Liver (tissue), 9 donors: Measurements from ENCODE around the gene ASCC1. TPM values are rescaled to one million over a fixed set of nuclear protein-coding genes. Genes with fewer than 3 reads are reported as not detected.
A peak's percentile ranks its signal among the peaks of the same experiment; 100 is the strongest.

Experiments
- DNase-seq: peaks from one replicate; pipeline ENCODE4 v3.0.0-alpha.2; 2017; ENCODE audit warnings: low spot score
- H3K27ac ChIP-seq, 2 donors: one replicate each; pipeline ENCODE4 v1.7.0; 2013; ENCODE audit warnings: inconsistent platforms in 2 of 2, low read length in 2 of 2, control low read depth in 1 of 2, low read depth in 1 of 2, mild to moderate bottlenecking in 1 of 2
- H3K27me3 ChIP-seq, 4 donors: one replicate each; pipeline versions ENCODE4 v1.6.1 to v1.7.0; 2013; ENCODE audit warnings: low read length in 3 of 4, inconsistent platforms in 1 of 4, mild to moderate bottlenecking in 1 of 4, moderate library complexity in 1 of 4; ENCODE audit not compliant: control insufficient read depth in 4 of 4, insufficient read depth in 4 of 4
- H3K36me3 ChIP-seq, 4 donors: one replicate each; pipeline versions ENCODE4 v1.6.1 to v1.7.0; 2013; ENCODE audit warnings: low read length in 3 of 4, mild to moderate bottlenecking in 3 of 4, low read depth in 1 of 4, moderate library complexity in 1 of 4; ENCODE audit not compliant: control insufficient read depth in 4 of 4, insufficient read depth in 3 of 4
- H3K4me1 ChIP-seq, 4 donors: one replicate each; pipeline versions ENCODE4 v1.6.1 to v1.7.0; 2013; ENCODE audit warnings: low read length in 3 of 4, mild to moderate bottlenecking in 3 of 4, moderate library complexity in 1 of 4; ENCODE audit not compliant: control insufficient read depth in 4 of 4, insufficient read depth in 4 of 4
- H3K4me3 ChIP-seq, 3 donors: one replicate each; pipeline versions ENCODE4 v1.6.1 to v1.7.0; 2013; ENCODE audit warnings: low read length in 3 of 3, control low read depth in 1 of 3, low read depth in 1 of 3, mild to moderate bottlenecking in 1 of 3
- H3K9ac ChIP-seq, 2 donors: one replicate each; pipeline ENCODE4 v1.7.0; 2013; ENCODE audit warnings: low read length in 2 of 2, mild to moderate bottlenecking in 2 of 2, moderate library complexity in 2 of 2, control low read depth in 1 of 2, low read depth in 1 of 2
- H3K9me3 ChIP-seq, 4 donors: one replicate each; pipeline versions ENCODE4 v1.6.1 to v1.7.0; 2013; ENCODE audit warnings: low read length in 3 of 4; ENCODE audit not compliant: control insufficient read depth in 4 of 4
- ATF3 ChIP-seq: IDR thresholded peaks from 2 replicates; pipeline ENCODE4 v1.6.1; 2016; ENCODE audit warnings: antibody characterized with exemption
- CTCF ChIP-seq: fragments of 150-350 bp; IDR thresholded peaks from 2 replicates; pipeline ENCODE4 v1.5.1; 2017; ENCODE audit warnings: improper control_type of control experiment, low read depth, low read length; ENCODE audit not compliant: missing input control
- EGR1 ChIP-seq, 2 donors: IDR thresholded peaks; 2 replicates each; pipeline ENCODE4 v1.6.1; 2016 to 2018; ENCODE audit warnings: antibody characterized with exemption in 2 of 2, low read depth in 2 of 2
- FOXA1 ChIP-seq: IDR thresholded peaks from 2 replicates; pipeline ENCODE4 v1.6.1; 2016; ENCODE audit warnings: antibody characterized with exemption
- FOXA2 ChIP-seq: IDR thresholded peaks from 2 replicates; pipeline ENCODE4 v1.6.1; 2016; ENCODE audit warnings: antibody characterized with exemption
- GABPA ChIP-seq, 2 donors: IDR thresholded peaks in 1 of 2; conservative IDR thresholded peaks in 1 of 2; 2 replicates each; pipeline ENCODE4 v1.6.1; 2016; ENCODE audit warnings: antibody characterized with exemption in 2 of 2, mild to moderate bottlenecking in 1 of 2, moderate library complexity in 1 of 2
- HNF4A ChIP-seq, 2 donors: conservative IDR thresholded peaks; 2 replicates each; pipeline ENCODE4 v1.6.1; 2016; ENCODE audit warnings: antibody characterized with exemption in 2 of 2, mild to moderate bottlenecking in 2 of 2
- HNF4G ChIP-seq: IDR thresholded peaks from 2 replicates; pipeline ENCODE4 v1.6.1; 2016; ENCODE audit warnings: antibody characterized with exemption
- NR2F2 ChIP-seq: IDR thresholded peaks from 2 replicates; pipeline ENCODE4 v1.6.1; 2016; ENCODE audit warnings: antibody characterized with exemption
- RAD21 ChIP-seq, 2 donors: IDR thresholded peaks; 2 replicates each; pipeline ENCODE4 v1.6.1; 2016; ENCODE audit warnings: antibody characterized with exemption in 2 of 2, mild to moderate bottlenecking in 2 of 2
- RXRA ChIP-seq, 2 donors: IDR thresholded peaks; 2 replicates each; pipeline ENCODE4 v1.6.1; 2017 to 2018; ENCODE audit warnings: antibody characterized with exemption in 2 of 2, mild to moderate bottlenecking in 1 of 2
- SP1 ChIP-seq: IDR thresholded peaks from 2 replicates; pipeline ENCODE4 v1.6.1; 2018; ENCODE audit warnings: antibody characterized with exemption, mild to moderate bottlenecking
- TAF1 ChIP-seq: conservative IDR thresholded peaks from 2 replicates; pipeline ENCODE4 v1.6.1; 2016; ENCODE audit warnings: antibody characterized with exemption, mild to moderate bottlenecking
- WGBS: extraction: QIAGEN DNeasy Blood & Tissue Kit; methylation state at CpG from one replicate; pipeline ENCODE4 v1.1.7; 2013; 5-methylcytosine and 5-hydroxymethylcytosine counted together
- polyA plus RNA-seq, 2 donors: library from polyadenylated mRNA; stranded (reverse) in 1 of 2; unstranded in 1 of 2; fragments of 200-250 nt in 1 of 2; fragments of >200 nt in 1 of 2; fragmentation: Nextera tagmentation in 1 of 2; extraction: Ambion mirVana in 1 of 2; gene quantifications; one replicate each; pipeline versions ENCODE4 v1.2.1 to v1.2.3, GENCODE V29; 2013 to 2015
- total RNA-seq, 2 donors: library from RNA; depleted of rRNA; stranded (reverse); fragments of >200 nt; gene quantifications; one replicate each; pipeline ENCODE4 v1.2.3, GENCODE V29; 2014
- TF ChIP-seq, protein P1 (sequence below): IDR thresholded peaks from 2 replicates; pipeline ENCODE4 v1.6.1; 2016; ENCODE audit warnings: antibody characterized with exemption
- TF ChIP-seq, protein P2 (sequence below): IDR thresholded peaks from 2 replicates; pipeline ENCODE4 v1.6.1; 2016; ENCODE audit warnings: antibody characterized with exemption
- donor health status: healthy.
- donor health status: healthy.
- donor health status: healthy.
- donor health status: healthy.
- donor health status: healthy.

The ASCC1 gene
- total and polyA plus RNA-seq, 4 donors, result 6.9 to 13.9 (median 10.2) TPM

DNA sequence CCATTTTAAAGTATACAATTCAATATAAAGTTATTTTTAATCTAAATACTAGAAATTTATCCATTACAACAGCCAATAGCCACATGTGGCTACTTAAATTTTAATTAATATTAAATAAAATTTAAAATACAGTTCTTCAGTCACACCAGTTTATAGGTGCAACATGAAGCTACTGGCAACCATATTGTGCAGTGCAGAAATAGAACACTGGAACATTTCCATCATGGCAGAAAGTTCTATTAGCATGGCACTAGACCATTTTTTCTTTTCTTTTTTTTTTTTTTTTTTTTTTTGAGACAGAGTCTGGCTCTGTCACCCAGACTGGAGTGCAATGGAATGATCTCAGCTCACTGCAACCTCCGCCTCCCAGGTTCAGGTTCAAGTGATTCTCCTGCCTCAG lies 5.2 kb upstream of the ASCC1 start (continued):
- TF ChIP-seq, protein P1, sequence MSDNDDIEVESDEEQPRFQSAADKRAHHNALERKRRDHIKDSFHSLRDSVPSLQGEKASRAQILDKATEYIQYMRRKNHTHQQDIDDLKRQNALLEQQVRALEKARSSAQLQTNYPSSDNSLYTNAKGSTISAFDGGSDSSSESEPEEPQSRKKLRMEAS, result no peak
- no peak for TF ChIP-seq RAD21 (IDR thresholded peaks at IDR 0.05)

GRCh38 chr10:72220637-72221036 lies 4.6 kb upstream of the ASCC1 start:
- no peak overlapping the region for H3K27ac ChIP-seq
- H3K9me3 ChIP-seq, result no peaks in the 10 kb centered on the region
- no peak for DNase-seq
- H3K27me3 ChIP-seq, result no peaks in the 10 kb centered on the region
- no peak for TF ChIP-seq SP1
- peaks cover 0 to 23% (median 19%) of the 10 kb centered on the region in 4 donors for H3K4me1 ChIP-seq
- peaks cover 2 to 9% (median 3%) of the 10 kb centered on the region in 4 donors for H3K36me3 ChIP-seq
- H3K9ac ChIP-seq, result no peak overlapping the region
- H3K4me3 ChIP-seq, result no peak overlapping the region
- 85% methylated on average over 8 of the region's 8 CpGs for WGBS

DNA sequence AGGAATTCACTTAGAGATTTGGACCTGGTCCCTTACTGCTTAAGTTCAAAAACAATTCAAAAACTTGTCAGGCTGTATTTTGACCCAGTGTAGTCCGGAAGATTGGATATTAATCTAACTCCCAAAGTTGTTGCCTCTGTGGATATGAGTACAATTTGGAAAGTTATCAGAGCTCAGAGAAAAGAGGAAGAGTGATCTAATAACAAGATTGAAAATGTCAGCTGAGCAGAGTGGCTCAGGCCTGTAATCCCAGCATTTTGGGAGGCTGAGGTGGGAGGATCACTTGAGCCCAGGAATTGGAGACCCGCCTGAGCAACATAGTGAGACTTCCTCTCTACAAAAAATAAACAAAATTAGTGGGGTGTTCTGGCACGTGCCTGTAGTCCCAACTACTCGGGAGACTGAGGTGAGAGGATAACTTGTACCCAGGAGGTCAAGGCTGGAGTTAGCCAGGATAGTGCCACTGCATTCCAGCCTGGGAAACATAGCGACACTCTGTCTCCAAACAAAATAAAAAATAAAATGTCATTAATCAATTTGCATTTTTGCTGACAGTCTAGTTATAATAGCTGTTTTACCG lies 3.2 kb upstream of the ASCC1 start:
- peaks cover 2 to 7% (median 3%) of the 10 kb centered on the region in 4 donors for H3K36me3 ChIP-seq
- H3K4me1 ChIP-seq, result peaks cover 0 to 29% (median 24%) of the 10 kb centered on the region in 4 donors
- peak overlapping the region in 1 of 2 donors; percentile 50 for H3K9ac ChIP-seq
- H3K9me3 ChIP-seq, result no peaks in the 10 kb centered on the region
- H3K27ac ChIP-seq, result peak overlapping the region; percentile 34 to 35
- no peak for TF ChIP-seq CTCF
- no peak for TF ChIP-seq GABPA (IDR thresholded peaks at IDR 0.05 in 1 of 2, conservative IDR thresholded peaks at IDR 0.05 in 1 of 2)
- no peak for TF ChIP-seq EGR1 (IDR thresholded peaks at IDR 0.05; ENCODE audit: low read depth in 2 of 2)
- no peak for TF ChIP-seq RAD21 (IDR thresholded peaks at IDR 0.05)
- no peak for TF ChIP-seq RXRA (IDR thresholded peaks at IDR 0.05)
- WGBS, result 71% methylated on average over 6 of the region's 6 CpGs
- no peaks in the 10 kb centered on the region for H3K27me3 ChIP-seq
- DNase-seq, result no peak
- H3K4me3 ChIP-seq, result no peak overlapping the region

- WGBS, result 30% methylated on average over 2 of the region's 2 CpGs
- H3K27ac ChIP-seq, result peak overlapping the region; percentile 13 to 35
- H3K4me1 ChIP-seq, result peaks cover 0 to 26% (median 23%) of the 10 kb centered on the region in 4 donors
- H3K9ac ChIP-seq, result no peak overlapping the region
- no peaks in the 10 kb centered on the region for H3K9me3 ChIP-seq
- H3K4me3 ChIP-seq, result no peak overlapping the region
- H3K27me3 ChIP-seq, result no peaks in the 10 kb centered on the region
- peaks cover 0 to 7% (median 3%) of the 10 kb centered on the region in 4 donors for H3K36me3 ChIP-seq
- no peak for DNase-seq
- TF ChIP-seq FOXA2 (no peak), NR2F2 (no peak), FOXA1 (no peak), HNF4G (no peak), HNF4A (conservative IDR thresholded peaks at IDR 0.05) (no peak), SP1 (no peak), ATF3 (no peak), CTCF (no peak), RAD21 (IDR thresholded peaks at IDR 0.05) (no peak), RXRA (IDR thresholded peaks at IDR 0.05) (no peak), GABPA (IDR thresholded peaks at IDR 0.05 in 1 of 2, conservative IDR thresholded peaks at IDR 0.05 in 1 of 2) (no peak), TAF1 (no peak)
- TF ChIP-seq, protein P2, sequence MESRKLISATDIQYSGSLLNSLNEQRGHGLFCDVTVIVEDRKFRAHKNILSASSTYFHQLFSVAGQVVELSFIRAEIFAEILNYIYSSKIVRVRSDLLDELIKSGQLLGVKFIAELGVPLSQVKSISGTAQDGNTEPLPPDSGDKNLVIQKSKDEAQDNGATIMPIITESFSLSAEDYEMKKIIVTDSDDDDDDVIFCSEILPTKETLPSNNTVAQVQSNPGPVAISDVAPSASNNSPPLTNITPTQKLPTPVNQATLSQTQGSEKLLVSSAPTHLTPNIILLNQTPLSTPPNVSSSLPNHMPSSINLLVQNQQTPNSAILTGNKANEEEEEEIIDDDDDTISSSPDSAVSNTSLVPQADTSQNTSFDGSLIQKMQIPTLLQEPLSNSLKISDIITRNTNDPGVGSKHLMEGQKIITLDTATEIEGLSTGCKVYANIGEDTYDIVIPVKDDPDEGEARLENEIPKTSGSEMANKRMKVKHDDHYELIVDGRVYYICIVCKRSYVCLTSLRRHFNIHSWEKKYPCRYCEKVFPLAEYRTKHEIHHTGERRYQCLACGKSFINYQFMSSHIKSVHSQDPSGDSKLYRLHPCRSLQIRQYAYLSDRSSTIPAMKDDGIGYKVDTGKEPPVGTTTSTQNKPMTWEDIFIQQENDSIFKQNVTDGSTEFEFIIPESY, result no peak
- TF ChIP-seq, protein P1, result no peak
These were observed 2.6 kb upstream of the ASCC1 start for GRCh38 chr10:72218726-72219125.
